Glutamatergic neuron (in vitro differentiated cells): ENCODE results near the gene CACNA1D. TPM values are rescaled to one million over a fixed set of nuclear protein-coding genes. Genes with fewer than 3 reads are reported as not detected.

Source experiments
- DNase-seq: peaks from one replicate; pipeline ENCODE4 v3.0.0; 2022
- H3K27ac Mint-ChIP-seq: one replicate; pipeline ENCODE4 v1.8.0; 2020; ENCODE audit warnings: mild to moderate bottlenecking, mixed read lengths, inconsistent platforms; ENCODE audit not compliant: unreplicated experiment
- H3K27me3 Mint-ChIP-seq: one replicate; pipeline ENCODE4 v1.8.0; 2020; ENCODE audit warnings: mild to moderate bottlenecking, moderate library complexity, mixed read lengths, inconsistent platforms; ENCODE audit not compliant: unreplicated experiment
- H3K36me3 Mint-ChIP-seq: one replicate; pipeline ENCODE4 v1.8.0; 2020; ENCODE audit warnings: mild to moderate bottlenecking, mixed read lengths, inconsistent platforms; ENCODE audit not compliant: unreplicated experiment
- H3K4me1 Mint-ChIP-seq: one replicate; pipeline ENCODE4 v1.8.0; 2020; ENCODE audit warnings: mild to moderate bottlenecking, low read depth, mixed read lengths, inconsistent platforms; ENCODE audit not compliant: unreplicated experiment
- H3K4me3 Mint-ChIP-seq: one replicate; pipeline ENCODE4 v1.8.0; 2020; ENCODE audit warnings: mild to moderate bottlenecking, mixed read lengths, inconsistent platforms; ENCODE audit not compliant: unreplicated experiment
- H3K9me3 Mint-ChIP-seq: one replicate; pipeline ENCODE4 v1.8.0; 2020; ENCODE audit warnings: mild to moderate bottlenecking, moderate library complexity, mixed read lengths, inconsistent platforms; ENCODE audit not compliant: unreplicated experiment
- total RNA-seq: library from RNA; stranded (reverse); fragmentation: NEBNext Ultra II Directional; extraction: Animal tissue kit (Norgen Biotek cat#: 25700); gene quantifications from one replicate; pipeline ENCODE4 v1.2.1, GENCODE V29; 2021; ENCODE audit not compliant: unreplicated experiment
- TF ChIP-seq, protein P1 (sequence below): fragments of 200-600 bp; sonication (generic); IDR thresholded peaks from one replicate; pipeline ENCODE4 v1.5.0; 2021; ENCODE audit not compliant: partially characterized antibody, unreplicated experiment

CACNA1D gene
- total RNA-seq, 1 donor from 2014 or later, result 5.0 TPM

DNA sequence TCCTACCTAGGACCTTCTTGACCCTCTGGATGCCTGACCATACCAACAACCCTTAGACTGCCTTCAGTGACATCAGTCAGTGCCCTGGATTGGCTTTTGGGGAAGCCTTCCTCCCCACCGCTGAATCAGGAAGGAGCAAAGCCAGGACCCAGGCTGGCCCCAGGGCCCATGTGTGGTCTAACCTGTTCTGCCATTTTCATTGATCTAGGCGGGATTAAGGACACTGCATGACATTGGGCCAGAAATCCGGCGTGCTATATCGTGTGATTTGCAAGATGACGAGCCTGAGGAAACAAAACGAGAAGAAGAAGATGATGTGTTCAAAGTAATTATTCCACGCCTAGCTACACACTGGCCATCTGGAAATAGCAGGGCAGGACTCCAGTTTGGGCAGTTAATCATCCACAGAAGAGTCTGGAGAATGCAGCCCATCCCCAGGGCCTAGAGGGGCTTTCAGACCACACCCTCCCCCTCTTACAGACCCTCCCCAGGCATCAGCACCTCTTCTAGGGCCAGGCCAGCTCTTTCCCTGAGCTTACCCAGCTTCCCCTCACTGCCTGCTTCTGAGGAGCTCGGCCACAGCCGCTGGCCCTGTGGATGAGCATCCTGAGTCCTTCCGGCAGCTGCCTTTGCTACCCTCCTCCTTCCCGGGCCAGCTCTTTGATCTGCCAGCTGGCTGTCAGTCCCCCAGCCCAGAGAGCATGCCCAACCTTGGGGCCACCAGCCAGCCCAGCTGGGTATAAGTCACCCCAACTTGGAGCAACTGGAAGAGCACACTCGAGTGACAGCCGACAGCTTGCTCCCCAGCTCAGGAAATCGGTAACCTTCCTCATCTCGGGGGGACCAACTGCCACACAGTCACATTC lies 305.9 kb downstream of the CACNA1D start:
- peaks cover 31% of the 10 kb centered on the region for H3K4me1 Mint-ChIP-seq
- H3K27me3 Mint-ChIP-seq, result peaks cover 6% of the 10 kb centered on the region
- H3K9me3 Mint-ChIP-seq, result peaks cover 2% of the 10 kb centered on the region
- no peak overlapping the region for H3K4me3 Mint-ChIP-seq
- no peak overlapping the region for H3K27ac Mint-ChIP-seq
- peak; percentile 4 for DNase-seq
- H3K36me3 Mint-ChIP-seq, result no peaks in the 10 kb centered on the region
- TF ChIP-seq, protein P1, sequence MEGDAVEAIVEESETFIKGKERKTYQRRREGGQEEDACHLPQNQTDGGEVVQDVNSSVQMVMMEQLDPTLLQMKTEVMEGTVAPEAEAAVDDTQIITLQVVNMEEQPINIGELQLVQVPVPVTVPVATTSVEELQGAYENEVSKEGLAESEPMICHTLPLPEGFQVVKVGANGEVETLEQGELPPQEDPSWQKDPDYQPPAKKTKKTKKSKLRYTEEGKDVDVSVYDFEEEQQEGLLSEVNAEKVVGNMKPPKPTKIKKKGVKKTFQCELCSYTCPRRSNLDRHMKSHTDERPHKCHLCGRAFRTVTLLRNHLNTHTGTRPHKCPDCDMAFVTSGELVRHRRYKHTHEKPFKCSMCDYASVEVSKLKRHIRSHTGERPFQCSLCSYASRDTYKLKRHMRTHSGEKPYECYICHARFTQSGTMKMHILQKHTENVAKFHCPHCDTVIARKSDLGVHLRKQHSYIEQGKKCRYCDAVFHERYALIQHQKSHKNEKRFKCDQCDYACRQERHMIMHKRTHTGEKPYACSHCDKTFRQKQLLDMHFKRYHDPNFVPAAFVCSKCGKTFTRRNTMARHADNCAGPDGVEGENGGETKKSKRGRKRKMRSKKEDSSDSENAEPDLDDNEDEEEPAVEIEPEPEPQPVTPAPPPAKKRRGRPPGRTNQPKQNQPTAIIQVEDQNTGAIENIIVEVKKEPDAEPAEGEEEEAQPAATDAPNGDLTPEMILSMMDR, result no peak

- H3K4me1 Mint-ChIP-seq, result peaks cover 22% of the 10 kb centered on the region
- TF ChIP-seq, protein P1, result no peak
- H3K9me3 Mint-ChIP-seq, result peaks cover 2% of the 10 kb centered on the region
- no peak overlapping the region for H3K27ac Mint-ChIP-seq
- H3K36me3 Mint-ChIP-seq, result no peaks in the 10 kb centered on the region
- no peak for DNase-seq
- peaks cover 5% of the 10 kb centered on the region for H3K27me3 Mint-ChIP-seq
- H3K4me3 Mint-ChIP-seq, result no peak overlapping the region
These were observed 306.9 kb downstream of the CACNA1D start for GRCh38 chr3:53801319-53801718.

DNA sequence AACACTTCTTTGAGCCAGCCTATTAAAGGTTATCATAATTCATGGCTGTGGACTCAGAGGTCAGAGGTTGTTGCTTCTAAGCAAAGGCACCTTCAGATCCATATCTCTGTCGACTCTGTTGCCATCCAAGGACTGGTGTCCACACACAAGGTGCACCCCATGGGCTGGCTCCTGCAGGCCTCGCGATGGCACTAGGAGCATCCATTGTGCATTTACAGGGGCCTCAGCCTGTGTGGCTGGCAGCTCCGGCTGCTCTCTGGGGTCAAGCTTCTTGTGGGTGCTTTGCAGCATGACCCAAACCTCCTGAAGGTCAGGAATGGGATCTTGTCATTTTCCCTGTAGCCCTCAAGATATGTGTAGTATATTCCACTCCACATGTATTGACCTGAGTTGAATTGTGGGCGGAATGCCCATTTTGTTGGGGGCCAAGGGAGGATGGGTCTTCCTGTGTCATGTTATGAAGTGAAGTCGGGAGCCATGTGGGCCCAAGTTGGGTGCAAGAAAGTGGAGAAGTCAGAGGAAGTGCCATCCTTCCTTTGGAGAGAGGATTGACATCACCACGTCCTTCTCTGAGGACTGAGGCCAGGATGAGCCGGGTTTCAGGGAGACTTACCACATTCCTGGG lies 308.0 kb downstream of the CACNA1D start:
- Mint-ChIP-seq H3K9me3 (peaks cover 2% of the 10 kb centered on the region), H3K4me1 (peaks cover 13% of the 10 kb centered on the region), H3K36me3 (no peaks in the 10 kb centered on the region), H3K4me3 (no peak overlapping the region), H3K27ac (no peak overlapping the region), H3K27me3 (peaks cover 4% of the 10 kb centered on the region)
- TF ChIP-seq, protein P1, result no peak
- peak; percentile 4 for DNase-seq

DNA sequence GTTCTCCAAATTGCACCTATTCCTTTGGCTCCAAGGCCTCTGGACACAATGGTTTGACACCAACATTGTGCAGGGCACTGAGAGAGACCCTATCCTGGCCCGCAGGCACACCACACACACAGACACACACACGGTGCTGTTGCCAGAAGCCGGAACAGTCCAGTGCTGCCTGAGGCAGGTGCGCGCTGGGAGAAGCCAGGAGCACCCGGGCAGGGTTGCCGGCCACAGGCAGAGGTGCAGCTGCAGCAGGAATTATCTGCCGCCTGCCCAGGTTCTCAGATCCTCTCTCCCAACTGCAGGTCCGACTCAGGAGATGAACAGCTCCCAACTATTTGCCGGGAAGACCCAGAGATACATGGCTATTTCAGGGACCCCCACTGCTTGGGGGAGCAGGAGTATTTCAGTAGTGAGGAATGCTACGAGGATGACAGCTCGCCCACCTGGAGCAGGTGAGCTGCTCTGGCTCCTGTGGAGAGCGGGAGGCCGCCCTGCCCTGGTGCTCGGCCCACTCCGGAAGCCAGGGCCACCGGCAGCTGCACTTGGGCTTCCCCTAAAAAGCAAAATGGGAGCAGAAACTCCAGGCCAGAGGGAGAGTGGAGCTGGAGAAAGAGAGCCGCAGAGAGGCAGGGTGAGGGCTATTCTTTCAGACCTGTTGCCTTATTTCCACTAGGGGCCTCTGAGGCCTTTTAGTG lies 308.9 kb downstream of the CACNA1D start:
- peaks cover 4% of the 10 kb centered on the region for H3K27me3 Mint-ChIP-seq
- TF ChIP-seq, protein P1, result no peak
- no peaks in the 10 kb centered on the region for H3K36me3 Mint-ChIP-seq
- H3K27ac Mint-ChIP-seq, result no peak overlapping the region
- peak; percentile 6 for DNase-seq
- peaks cover 2% of the 10 kb centered on the region for H3K9me3 Mint-ChIP-seq
- H3K4me1 Mint-ChIP-seq, result peaks cover 13% of the 10 kb centered on the region
- no peak overlapping the region for H3K4me3 Mint-ChIP-seq
